ENCODE measurements around the gene AP4B1.
A peak's percentile ranks its signal among the peaks of the same experiment; 100 is the strongest.
"Not testable (repeated sequence)": the region's sequence is repeated elsewhere in the genome, so short reads cannot be mapped to it uniquely, and the experiment has no call there.

The AP4B1 gene

DNA sequence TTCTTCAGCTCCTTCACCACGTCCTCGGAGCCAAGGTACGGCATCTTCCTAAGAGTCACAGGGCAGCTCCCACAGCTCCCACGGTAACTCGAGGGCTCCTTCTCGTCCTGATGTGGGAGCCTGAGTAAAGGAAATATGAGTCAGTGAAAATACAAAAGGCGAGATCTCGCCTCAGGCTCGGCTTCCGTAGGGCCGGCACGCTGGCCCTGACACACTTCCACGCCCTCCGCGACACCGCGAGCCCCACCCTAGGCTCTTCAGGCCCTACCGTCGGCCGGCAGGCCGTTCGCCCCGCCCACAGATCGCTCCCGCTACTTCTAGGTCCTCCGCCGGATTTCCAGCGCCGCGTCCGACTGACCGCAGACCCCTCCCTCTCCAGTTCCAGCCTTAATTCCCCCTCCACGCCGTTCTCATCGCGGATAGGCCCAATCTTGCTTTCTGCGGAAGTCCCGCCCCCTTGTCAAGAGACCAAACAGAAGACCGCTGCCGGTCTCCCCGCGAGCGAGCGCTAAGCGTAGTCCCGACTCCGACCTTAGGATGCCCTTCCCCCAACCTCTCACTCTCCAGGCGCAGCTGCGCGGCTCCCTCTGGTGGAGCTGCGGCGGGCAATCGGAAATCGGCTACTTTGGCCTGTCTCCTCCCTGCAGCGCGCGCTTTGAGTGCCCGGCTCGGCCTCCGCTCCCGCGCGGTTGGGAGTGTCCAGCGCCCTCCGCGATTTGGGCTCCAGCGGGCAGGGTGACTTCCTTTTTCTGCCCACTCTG, at the start of gene AP4B1, which contains the start of gene DCLRE1B:
Gene AP4B1, minus strand, starts transcription at position 126 of the 761 bp plus-strand sequence. Its CDS starts 82 bp downstream, at position 44.
Gene DCLRE1B, plus strand, starts transcription at position 653 of the 761 bp plus-strand sequence. CDS start 261 bp downstream, outside the sequence.
- peak; percentile 98 for DNase-seq

DNA sequence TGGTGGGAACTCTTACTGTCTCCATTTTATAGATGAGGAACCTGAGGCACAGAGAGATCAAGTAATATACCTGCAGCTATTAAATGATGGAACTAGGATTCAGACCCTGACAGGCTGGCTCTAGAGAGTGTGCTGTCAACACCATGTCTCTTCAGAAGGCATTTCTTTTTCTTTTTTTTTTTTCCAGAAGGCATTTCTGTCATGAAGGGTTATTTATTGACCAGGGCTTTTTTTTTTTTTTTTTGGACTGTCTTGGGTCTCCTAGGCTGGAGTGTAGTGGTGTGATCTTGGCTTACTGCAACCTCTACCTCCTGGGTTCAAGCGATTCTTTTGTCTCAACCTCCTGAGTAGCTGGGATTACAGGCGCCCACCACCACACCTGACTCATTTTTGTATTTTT, 47.1 kb upstream of the AP4B1 start:
- DNase-seq, result no peak

DNA sequence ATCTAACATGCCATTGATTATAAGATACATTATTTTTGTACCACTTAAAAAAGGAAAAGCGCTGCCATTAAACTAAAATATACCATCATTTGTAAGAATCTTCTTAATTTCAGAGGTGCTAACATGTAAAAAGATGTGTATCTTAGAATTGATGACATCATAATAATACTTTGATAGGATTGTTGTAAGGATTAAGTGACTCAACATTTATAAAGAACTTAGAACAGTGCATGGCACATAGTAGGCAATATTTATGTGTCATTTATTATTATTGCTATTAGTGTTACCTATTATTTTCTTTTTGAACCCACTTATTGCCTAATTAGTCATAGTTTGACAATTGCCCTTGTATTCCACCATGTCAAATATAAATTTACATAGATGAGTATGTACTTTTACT, 46.3 kb upstream of the AP4B1 start:
- no peak for DNase-seq

DNA sequence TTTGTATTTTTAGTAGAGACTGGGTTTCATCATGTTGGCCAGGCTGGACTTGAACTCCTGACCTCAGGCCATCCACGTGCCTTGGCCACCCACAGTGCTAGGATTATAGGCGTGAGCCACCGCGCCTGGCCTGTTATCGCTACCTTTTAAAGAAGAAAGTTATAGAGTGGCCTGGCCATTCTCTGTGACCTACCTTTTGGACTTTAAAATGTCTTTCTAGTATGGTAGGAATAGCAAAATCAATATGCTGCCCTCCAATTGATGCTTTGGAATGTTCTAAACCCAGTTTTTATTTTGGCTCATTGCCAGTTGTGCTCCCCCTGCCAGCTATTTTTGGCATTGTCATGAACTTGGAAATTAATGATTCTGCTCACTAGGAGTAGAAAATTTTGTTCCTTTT, 44.4 kb upstream of the AP4B1 start:
- no peak for DNase-seq

DNA sequence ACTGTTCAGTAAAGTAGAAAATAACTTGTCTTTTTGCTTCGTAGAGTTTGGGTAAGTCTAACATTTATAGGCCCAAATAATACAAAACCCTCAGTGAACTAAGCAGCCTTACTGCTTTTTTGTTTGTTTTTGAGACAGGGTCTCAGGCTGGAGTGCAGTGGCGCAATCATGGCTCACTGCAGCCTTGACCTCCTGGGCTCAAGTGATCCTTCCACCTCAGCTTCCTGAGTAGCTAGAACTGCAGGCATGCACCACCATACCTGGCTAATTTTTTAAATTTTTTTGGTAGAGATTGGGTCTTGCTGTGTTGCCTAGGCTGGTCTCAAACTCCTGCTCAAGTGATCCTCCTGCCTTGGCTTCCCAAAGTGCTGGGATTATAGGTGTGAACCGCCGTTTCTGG, 43.6 kb upstream of the AP4B1 start:
- DNase-seq, result not testable (repeated sequence)

DNA sequence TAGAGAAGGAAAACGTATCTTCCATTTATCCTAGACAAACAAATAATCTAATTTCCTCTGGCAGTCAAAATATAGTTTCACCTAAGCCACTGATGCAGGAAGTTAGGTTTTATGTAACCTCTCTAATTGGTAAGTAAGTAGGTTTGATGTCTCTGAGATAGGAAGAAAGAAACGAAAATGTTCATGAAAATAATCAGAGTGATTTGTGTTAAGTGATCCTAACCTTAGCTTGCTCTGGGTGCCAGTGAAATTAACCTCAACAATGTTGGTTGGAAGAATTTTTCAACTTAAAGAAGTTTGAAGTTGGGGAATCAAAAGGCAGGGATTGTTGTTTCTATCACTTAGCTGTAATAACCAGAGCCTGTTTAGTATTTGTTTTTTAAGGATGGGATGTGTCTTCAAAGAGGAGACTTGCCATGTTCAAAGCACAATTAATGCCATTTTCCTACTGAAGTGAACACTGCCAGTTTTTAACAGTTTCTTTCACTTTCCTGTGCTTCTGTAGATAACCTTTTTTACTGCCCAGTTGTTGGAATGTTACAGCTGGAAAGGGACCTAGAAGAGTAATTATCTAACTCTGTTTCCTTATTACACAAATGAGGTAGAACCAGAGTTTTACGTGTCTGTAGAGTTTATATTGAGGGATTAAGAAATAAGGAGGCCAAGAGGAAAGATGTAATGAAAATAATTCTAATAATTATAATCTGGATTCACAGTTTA, 42.9 kb upstream of the AP4B1 start:
- DNase-seq, result no peak

DNA sequence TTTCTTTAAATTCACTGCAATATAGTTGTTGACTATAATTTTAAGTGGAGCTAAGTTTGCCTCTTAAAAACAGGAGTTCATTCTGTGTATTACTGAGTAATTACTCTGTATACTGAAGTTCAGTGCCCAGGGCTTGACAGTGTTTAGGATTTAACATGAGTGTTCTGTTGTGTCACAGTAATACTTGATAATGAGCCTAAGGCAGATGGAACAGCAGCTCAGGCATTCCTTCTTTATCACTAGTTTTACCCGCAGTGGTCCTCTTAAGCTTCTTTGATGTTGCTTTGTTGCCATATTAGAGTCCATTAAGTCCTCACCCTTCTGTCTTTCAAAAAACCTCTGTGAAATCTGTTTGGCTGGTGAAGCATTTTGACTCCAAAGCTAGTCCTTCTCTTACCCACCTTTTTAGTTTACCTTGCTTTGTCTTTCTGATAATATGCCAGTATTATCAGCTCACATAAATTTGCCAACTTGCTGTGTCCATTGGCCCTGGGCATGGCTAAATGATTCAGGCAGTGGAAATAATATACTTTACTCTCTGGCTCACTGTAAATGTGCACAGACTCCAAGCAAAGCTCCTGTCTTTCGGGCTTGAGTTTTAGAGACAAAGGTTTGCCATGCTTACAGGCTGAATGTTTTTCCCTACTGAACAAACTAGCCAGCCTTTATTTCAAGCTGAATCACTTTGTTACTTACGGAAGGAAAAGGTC, 42.2 kb upstream of the AP4B1 start:
- peak; percentile 20 for DNase-seq

DNA sequence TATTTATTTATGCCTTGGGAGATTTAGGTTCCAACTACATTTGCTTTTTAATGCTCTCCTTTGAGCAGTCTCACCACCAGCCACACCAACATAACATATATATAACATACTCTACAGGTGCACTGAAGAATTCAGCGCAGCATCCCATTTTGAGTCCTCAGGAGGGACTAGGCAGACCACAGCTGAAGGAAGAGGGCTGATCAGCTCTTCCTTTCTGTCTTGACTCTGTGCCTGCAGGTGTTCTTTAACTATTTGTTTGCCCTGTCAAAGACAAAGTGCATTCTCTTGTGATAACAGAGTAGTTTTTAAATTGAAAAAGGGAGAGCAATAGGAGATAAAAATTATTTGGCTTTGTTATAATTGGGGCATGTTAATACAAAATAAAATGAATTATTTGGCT, 41.5 kb upstream of the AP4B1 start:
- DNase-seq, result no peak

DNA sequence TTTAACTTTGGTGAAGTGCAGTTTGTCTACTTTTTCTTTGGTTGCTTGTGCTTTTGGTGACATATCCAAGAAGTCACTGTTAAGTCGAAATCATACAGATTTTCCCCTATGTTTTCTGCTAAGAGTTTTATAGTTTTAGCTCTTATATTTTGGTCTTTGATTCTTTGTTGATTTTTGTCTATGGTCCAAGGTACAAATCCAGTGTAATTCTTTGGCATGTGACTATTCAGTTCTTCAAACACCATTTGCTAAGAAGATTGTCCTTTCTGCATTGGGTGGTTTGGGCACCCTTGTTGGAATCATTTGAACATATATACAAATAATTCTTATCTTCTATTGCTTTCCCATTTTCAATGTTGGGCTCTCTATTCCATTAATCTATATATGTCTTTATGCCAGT, 40.7 kb upstream of the AP4B1 start:
- DNase-seq, result no peak

DNA sequence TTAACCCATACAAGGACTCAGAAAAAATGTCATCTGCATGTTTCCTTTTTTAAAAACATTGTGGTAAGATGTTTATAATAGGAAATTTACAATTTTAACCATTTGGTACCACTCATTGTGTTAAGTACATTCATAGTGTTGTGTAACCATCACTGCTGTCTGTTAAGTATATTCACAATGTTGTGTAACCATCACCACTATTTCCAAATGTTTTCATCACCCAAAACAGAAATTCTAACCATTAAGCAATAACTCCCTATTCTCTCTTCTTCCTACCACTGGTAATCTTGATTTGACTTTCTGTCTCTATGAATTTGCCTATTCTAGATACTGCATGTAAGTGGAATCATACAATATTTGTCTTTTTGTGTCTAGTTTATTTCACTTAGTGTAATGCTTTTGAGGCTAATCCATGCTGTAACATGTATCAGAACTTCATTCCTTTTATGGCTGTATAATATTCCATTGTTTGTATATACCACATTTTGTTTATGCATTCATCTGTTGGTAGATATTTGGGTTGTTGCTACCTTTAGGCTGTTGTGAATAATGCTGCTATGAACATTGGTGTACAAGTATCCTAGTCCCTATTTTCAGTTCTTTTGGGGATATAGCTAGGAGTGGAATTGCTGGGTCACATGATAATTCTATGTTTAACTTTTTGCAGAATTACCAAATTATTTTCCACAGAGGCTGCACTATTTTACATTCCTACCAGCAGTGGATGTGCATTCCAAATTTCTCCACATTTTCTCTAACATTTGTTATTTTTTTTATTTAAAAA, 38.6 kb upstream of the AP4B1 start:
- DNase-seq, result no peak

DNA sequence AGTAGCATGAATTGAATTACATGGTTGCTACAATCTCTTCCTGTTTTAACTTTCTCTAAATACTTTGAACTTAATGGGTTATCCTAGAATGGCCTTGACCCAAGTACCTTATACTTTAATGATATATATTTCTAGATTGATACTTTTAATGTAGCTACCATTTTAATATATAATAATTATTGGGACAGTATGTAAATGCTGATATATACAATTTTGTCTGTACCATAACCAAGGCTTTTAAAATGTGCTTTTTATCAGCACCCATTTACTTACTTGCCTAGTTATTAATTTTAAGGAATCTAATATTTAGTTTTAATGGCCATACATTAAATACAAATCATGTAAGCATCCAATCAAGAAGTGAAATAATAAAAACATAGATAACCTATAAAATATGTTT, 37.9 kb upstream of the AP4B1 start:
- DNase-seq, result no peak

DNA sequence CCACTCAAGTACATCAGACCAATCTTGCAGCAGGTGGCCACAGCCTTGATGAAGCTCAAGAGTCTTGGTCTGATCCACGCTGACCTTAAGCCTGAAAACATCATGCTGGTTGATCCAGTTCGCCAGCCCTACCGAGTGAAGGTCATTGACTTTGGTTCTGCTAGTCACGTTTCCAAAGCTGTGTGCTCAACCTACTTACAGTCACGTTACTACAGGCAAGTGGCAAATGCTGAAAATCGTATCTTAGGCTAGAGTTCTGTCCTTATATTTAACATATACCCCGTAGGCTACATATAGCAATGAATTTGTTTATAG, 36.6 kb upstream of the AP4B1 start:
- DNase-seq, result no peak

DNA sequence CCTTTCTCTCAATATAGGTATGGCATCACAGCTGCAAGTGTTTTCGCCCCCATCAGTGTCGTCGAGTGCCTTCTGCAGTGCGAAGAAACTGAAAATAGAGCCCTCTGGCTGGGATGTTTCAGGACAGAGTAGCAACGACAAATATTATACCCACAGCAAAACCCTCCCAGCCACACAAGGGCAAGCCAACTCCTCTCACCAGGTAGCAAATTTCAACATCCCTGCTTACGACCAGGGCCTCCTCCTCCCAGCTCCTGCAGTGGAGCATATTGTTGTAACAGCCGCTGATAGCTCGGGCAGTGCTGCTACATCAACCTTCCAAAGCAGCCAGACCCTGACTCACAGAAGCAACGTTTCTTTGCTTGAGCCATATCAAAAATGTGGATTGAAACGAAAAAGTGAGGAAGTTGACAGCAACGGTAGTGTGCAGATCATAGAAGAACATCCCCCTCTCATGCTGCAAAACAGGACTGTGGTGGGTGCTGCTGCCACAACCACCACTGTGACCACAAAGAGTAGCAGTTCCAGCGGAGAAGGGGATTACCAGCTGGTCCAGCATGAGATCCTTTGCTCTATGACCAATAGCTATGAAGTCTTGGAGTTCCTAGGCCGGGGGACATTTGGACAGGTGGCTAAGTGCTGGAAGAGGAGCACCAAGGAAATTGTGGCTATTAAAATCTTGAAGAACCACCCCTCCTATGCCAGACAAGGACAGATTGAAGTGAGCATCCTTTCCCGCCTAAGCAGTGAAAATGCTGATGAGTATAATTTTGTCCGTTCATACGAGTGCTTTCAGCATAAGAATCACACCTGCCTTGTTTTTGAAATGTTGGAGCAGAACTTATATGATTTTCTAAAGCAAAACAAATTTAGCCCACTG, 36.0 kb upstream of the AP4B1 start:
- no peak for DNase-seq

DNA sequence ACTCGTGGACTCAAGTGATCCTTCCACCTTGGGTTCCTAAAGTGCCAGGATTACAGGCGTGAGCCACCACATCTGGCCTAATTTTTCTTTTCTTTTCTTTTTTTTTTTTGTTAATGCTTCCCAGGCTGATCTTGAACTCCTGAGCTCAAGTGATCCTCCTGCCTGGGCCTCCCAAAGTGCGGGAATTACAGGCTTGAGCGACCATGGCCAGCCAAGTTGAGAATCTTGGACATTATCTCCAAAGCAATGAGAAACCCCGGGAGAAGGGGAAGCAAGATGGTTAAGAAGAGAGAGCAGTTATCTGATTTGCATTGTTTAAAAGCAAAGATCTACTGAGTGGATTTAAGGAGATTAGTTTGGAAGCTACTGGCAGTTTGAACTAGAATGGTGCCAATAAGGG, 33.6 kb upstream of the AP4B1 start:
- DNase-seq, result no peak

DNA sequence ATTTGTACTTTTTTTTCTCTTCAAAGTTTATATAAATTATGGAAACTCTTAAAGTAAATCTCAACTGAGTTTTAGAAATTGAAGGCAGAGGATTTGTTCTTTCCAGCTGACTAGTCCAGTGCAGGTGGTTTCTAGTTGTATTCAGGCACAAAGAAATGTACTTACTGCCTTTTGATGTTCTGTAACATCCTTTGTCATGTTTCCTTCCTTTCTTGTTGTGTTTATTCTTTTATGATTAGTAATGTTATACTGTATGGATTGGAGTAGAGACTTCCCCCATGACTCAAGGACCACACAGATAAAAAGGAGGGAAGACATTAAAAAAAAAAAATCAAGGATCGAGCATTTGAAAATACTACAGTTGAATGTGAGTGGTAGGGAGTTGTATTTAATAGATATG, 32.5 kb upstream of the AP4B1 start:
- no peak for DNase-seq

DNA sequence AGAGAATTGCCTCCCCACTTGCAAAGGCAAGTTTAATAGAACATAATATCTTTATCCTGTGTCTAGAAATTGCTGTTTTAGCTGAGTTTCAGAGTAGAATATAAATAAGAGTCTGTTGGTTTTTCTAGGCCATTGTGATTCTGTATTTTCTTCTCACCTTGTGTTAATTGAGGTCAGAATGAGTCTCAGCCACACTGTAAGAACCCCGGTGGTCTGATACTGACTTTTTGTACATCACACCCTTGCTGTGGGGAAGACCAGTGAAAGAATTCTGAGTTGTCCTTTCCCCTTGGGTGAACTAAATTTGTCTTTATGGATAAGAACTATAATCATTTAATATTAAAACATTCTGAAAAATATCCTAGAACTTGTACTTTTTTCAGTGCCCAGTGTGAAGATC, 31.4 kb upstream of the AP4B1 start:
- no peak for DNase-seq

DNA sequence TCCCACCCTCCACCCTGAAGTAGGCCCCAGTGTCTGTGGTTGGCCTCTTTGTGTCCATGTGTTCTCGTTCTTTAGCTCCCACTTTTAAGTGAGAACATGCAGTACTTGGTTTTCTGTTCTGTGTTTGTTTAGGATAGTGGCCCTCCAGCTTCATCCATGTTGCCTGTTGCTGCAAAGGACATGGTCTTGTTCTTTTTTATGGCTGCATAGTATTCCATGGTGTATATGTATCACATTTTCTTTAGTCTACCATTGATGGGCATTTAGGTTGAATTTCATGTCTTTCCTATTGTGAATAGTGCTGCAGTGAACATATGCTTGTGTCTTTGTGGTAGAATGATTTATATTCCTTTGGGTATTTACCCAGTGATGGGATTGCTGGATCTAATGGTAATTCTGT, 30.6 kb upstream of the AP4B1 start:
- DNase-seq, result no peak

DNA sequence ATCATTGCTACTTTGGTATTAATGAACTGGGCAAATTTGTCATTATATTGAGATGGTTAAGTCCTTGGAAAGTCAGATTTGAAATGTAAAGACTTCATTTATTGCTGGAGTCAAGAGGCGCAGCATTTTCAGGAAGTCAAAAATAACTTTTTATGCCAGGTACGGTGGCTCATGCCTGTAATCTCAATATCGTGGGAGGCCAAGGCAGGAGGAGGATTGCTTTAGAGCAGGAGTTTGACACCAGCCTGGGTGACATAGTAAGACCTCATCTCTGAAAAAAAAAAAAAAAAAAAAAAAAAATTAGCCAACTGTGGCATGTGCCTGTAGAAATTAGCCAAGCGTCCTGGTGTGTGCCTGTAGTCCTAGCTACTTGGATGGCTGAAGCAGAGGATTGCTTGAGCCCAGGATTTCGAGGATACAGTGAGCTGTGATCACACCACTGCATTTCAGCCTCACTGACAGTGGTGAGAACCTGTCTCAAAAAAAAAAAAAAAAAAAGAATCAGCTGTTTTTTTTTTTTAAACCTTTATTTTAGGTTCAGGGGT, 30.0 kb upstream of the AP4B1 start:
- DNase-seq, result no peak

DNA sequence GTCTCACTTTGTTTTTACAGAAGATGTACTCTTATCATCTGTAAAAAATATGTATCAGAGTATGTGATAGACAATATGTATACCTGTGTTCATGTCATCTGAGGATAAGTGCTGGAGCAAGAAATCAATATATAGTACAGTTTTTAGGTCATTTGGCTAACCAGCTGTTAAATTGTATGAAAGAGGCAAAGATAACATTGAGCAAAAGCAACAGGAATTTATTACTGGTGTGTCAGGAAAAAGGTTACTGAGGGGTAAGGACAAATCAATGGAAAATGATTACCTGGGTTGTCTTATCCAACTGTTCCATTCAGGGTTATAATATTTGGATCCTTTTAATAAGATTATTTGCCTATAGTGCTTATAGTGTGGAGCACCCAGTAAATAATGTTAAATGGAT, 29.4 kb upstream of the AP4B1 start:
- no peak for DNase-seq

DNA sequence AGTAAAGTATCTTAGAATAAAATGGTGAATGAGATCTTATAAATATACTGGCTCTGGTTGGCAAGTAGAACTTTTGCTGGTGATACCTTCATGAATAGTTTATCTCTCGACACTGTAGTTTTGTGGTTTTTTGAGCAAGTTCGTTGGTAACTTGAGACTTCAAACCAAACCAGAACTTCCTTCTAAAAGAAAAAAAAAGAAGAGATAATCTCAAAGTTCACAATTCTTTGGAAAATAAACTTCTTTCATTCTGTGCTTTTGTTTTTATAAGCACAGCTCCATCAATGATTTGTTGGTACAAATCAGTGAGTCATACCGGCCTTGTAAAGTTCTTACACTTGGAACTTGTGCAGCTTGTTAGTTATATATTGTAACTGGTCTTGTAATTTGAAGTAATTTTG, 26.9 kb upstream of the AP4B1 start:
- DNase-seq, result no peak

DNA sequence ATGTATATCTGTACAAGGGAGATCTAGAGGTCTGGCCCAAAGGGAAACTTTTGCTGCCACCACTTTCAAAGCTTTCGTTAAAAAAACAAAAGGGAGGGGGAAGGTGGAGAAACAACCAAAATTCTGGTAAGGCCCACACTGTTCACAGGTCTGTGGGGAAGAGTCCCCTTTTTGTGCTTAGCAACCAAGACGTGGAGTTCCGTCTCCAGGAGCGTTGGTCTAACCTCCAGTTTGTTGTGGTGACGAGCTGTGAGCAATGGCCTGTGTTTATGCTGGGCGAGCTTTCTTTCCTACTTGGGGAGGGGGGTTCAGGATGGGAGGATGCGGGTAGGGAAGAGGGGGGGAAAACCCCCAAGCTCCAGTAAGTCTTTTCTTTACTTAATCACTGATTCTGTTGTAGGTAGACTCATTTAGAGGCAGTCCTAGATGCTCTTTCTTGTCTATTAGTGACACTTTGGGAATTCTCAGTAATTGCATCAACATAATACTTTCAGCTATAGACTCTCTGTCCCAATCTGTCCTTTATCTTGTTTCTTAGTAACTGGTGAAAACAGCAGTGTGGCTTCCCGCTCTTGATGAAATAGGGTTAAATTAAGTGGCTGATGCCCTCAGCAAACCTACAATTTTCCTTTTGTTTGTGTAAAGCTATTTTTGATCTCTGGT, 26.0 kb upstream of the AP4B1 start:
- DNase-seq, result no peak

Measured in retina (tissue), 1 donor.